Endothelial cell of umbilical vein (primary cell): ENCODE results near the gene GET4. TPM values are rescaled to one million over a fixed set of nuclear protein-coding genes. Genes with fewer than 3 reads are reported as not detected.

Source experiments
- BruUV-seq: library from RNA; stranded (reverse); fragments of 400-500 nt; replicated peaks from 2 replicates; lab custom pipeline; 2021; lab: Mats Ljungman, UMichigan
- CTCF ChIA-PET: fragments of 300-600, 350-600 bp; sonication (Branson Sonifier 250); formaldehyde crosslinking; loops from one replicate; lab custom pipeline; 2021; ENCODE audit warnings: antibody characterized with exemption, inconsistent platforms; lab: Charles Lee
- POLR2A ChIA-PET: fragments of 300-600, 350-600 bp; sonication (Branson Sonifier 250); formaldehyde crosslinking; loops from one replicate; lab custom pipeline; 2021; ENCODE audit warnings: antibody characterized with exemption, inconsistent platforms; lab: Charles Lee
- DNase-seq: peaks from one replicate; pipeline ENCODE4 v3.0.0-alpha.2; 2011; ENCODE audit warnings: low read depth, low spot score
- FAIRE-seq: peaks from 2 replicates; lab custom pipeline; 2011; peaks lifted over from hg19 to GRCh38; lab: Jason Lieb, UNC
- H2AFZ ChIP-seq: 2 replicates; pipeline ENCODE4 v1.6.0; 2012; ENCODE audit warnings: low read depth, low read length, control low read depth, inconsistent platforms
- H3K27ac ChIP-seq: 2 replicates; pipeline ENCODE4 v1.5.1; 2011; ENCODE audit warnings: low read depth, mild to moderate bottlenecking, control low read depth, low read length, moderate library complexity; ENCODE audit not compliant: insufficient read depth
- H3K27me3 ChIP-seq, 2 experiments: 2 replicates each; pipeline versions ENCODE4 v1.6.0 to v1.6.1; 2011; ENCODE audit warnings: low read length in 2 of 2, mixed read lengths in 1 of 2; ENCODE audit not compliant: control insufficient read depth in 2 of 2, insufficient read depth in 2 of 2
- H3K36me3 ChIP-seq, 2 experiments: 2 replicates in 1 of 2; 3 replicates in 1 of 2; pipeline ENCODE4 v1.5.1; 2011; ENCODE audit warnings: low read length in 2 of 2, mild to moderate bottlenecking in 1 of 2, moderate library complexity in 1 of 2; ENCODE audit not compliant: control insufficient read depth in 2 of 2, insufficient read depth in 2 of 2; ENCODE audit errors: extremely low read depth in 1 of 2
- H3K4me1 ChIP-seq: 3 replicates; pipeline ENCODE4 v1.5.1; 2011; ENCODE audit warnings: mild to moderate bottlenecking, low read length; ENCODE audit not compliant: control insufficient read depth, insufficient read depth; ENCODE audit errors: extremely low read depth
- H3K4me2 ChIP-seq: 2 replicates; pipeline ENCODE4 v1.6.1; 2011; ENCODE audit warnings: low read length, control low read depth, mixed read lengths; ENCODE audit not compliant: insufficient read depth
- H3K4me3 ChIP-seq, 3 experiments: fragments of 200-600 bp in 1 of 3; sonication (generic), shearing (Covaris generic) in 1 of 3; replicated peaks in 1 of 3; 2 replicates each; pipeline ENCODE4 v1.5.1; 2011 to 2016; ENCODE audit warnings: control low read depth in 3 of 3, low read length in 3 of 3, mild to moderate bottlenecking in 2 of 3, inconsistent platforms in 1 of 3, low read depth in 1 of 3, moderate library complexity in 1 of 3; ENCODE audit not compliant: insufficient read depth in 1 of 3
- H3K79me2 ChIP-seq: 2 replicates; pipeline ENCODE4 v1.6.0; 2012; ENCODE audit warnings: low read length, inconsistent platforms; ENCODE audit not compliant: control insufficient read depth, insufficient read depth
- H3K9ac ChIP-seq: replicated peaks from 2 replicates; pipeline ENCODE3; 2011; ENCODE audit warnings: low read length, control low read depth; ENCODE audit not compliant: insufficient read depth; ENCODE audit errors: extremely low read depth
- H3K9me1 ChIP-seq: replicated peaks from 3 replicates; pipeline ENCODE4 v1.6.0; 2011; ENCODE audit warnings: mild to moderate bottlenecking, low read length; ENCODE audit not compliant: control insufficient read depth, insufficient read depth; ENCODE audit errors: extremely low read depth
- H3K9me3 ChIP-seq: replicated peaks from 2 replicates; pipeline ENCODE4 v1.5.1; 2012; ENCODE audit warnings: low read length, inconsistent platforms; ENCODE audit not compliant: control insufficient read depth, insufficient read depth
- H4K20me1 ChIP-seq: replicated peaks from 2 replicates; pipeline ENCODE3; 2011; ENCODE audit warnings: mild to moderate bottlenecking, low read length; ENCODE audit not compliant: control insufficient read depth, insufficient read depth; ENCODE audit errors: extremely low read depth
- EZH2 ChIP-seq: IDR thresholded peaks from 2 replicates; pipeline ENCODE4 v1.6.1; 2012; ENCODE audit warnings: borderline replicate concordance, low read depth, mild to moderate bottlenecking, moderate library complexity, low read length, inconsistent platforms; ENCODE audit not compliant: severe bottlenecking
- FOS ChIP-seq: IDR thresholded peaks from 2 replicates; pipeline ENCODE4 v1.6.1; 2011; ENCODE audit warnings: mild to moderate bottlenecking, low read length, moderate library complexity, borderline replicate concordance; ENCODE audit not compliant: insufficient read depth
- GATA2 ChIP-seq: IDR thresholded peaks from 2 replicates; pipeline ENCODE4 v1.7.0; 2011; ENCODE audit warnings: low read depth, mild to moderate bottlenecking, moderate library complexity, mixed read lengths, low read length; ENCODE audit not compliant: insufficient read length, insufficient read depth
- JUN ChIP-seq: IDR thresholded peaks from 2 replicates; pipeline ENCODE4 v1.6.1; 2011; ENCODE audit warnings: borderline replicate concordance, low read depth; ENCODE audit not compliant: insufficient read length, insufficient read depth
- MYC ChIP-seq: IDR thresholded peaks from one replicate; pipeline ENCODE4 v1.6.1; 2011; ENCODE audit warnings: mild to moderate bottlenecking, low read depth, low read length
- POLR2A ChIP-seq: IDR thresholded peaks from 2 replicates; pipeline ENCODE4 v1.6.1; 2012; ENCODE audit warnings: low read depth, mild to moderate bottlenecking, control low read depth, low read length
- POLR2AphosphoS5 ChIP-seq: IDR thresholded peaks from 2 replicates; pipeline ENCODE4 v1.6.1; 2012; ENCODE audit warnings: low read depth, mild to moderate bottlenecking, control low read depth, low read length, moderate library complexity; ENCODE audit not compliant: insufficient read depth
- dilution Hi-C: fragments of 300-500 bp; cut with MboI; formaldehyde crosslinking; loops from one replicate; pipeline ENCODE4 v1.15.0; 2019; ENCODE audit warnings: low sequenced_read_pairs; ENCODE audit not compliant: extremely low pct_ligation_motif_present
- intact Hi-C: fragments of 100-400 bp; cut with micrococcal nuclease; formaldehyde crosslinking; loops from one replicate; pipeline ENCODE4 v1.10.0; 2022
- polyA plus RNA-seq, 4 experiments: library from polyadenylated mRNA; depleted of rRNA in 3 of 4; stranded (reverse) in 3 of 4; unstranded in 1 of 4; fragments of >200 nt; gene quantifications; 2 replicates each; pipeline versions ENCODE4 v1.2.1 to v1.2.3, GENCODE V29; 2011 to 2012; ENCODE audit warnings: missing spikeins in 1 of 4
- total RNA-seq: library from RNA; stranded (reverse); gene quantifications from 2 replicates; pipeline ENCODE4 v1.2.3, GENCODE V29; 2021
- TF ChIP-seq, protein P1 (sequence below): IDR thresholded peaks from 2 replicates; pipeline ENCODE4 v1.6.1; 2011; ENCODE audit not compliant: insufficient read depth, insufficient read length
- TF ChIP-seq, protein P2 (sequence below), 2 donors: IDR thresholded peaks; 1 replicate in 1 of 2; 2 replicates in 1 of 2; pipeline ENCODE4 v1.5.1; 2011; ENCODE audit warnings: low read length in 2 of 2, mild to moderate bottlenecking in 2 of 2, moderate library complexity in 2 of 2, control low read depth in 1 of 2, inconsistent platforms in 1 of 2, low read depth in 1 of 2; ENCODE audit not compliant: insufficient read depth in 1 of 2; ENCODE audit errors: extremely low read depth in 1 of 2

Gene GET4
- total and polyA plus RNA-seq, 2 donors (not counting 3 experiments of a cell fraction or from before 2014, with no cell fraction given): 48.4 to 58.1 TPM

DNA sequence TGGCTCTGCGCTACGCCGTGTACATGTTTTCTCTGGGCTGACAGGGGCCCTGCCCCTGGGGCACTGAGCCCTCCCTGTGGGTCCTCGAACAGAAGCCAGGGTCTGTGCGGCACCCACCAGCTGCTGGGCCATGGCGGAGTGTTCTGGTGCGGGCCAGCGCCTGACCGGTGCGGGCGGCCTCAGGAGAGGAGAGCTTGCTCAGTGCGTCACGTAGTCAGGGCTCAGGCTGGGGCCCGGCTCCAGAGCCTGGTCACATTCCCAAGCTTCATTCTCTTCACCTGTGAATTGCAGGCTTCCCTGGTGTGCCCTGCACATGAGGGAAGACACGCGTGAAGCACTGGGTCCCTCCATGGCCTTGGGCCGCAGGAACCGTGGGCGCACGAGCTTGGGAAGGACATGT, 15.5 kb downstream of the GET4 start:
- H3K79me2 ChIP-seq: peaks cover 3% of the 10 kb centered on the region
- no peaks in the 10 kb centered on the region for H4K20me1 ChIP-seq
- no peak overlapping the region for H2AFZ ChIP-seq
- H3K4me2 ChIP-seq: no peak overlapping the region
- H3K36me3 ChIP-seq: peaks cover 12 to 70% of the 10 kb centered on the region in 2 experiments
- FAIRE-seq (no peak), DNase-seq (no peak)
- H3K9me1 ChIP-seq: no peaks in the 10 kb centered on the region
- no peaks in the 10 kb centered on the region for H3K9me3 ChIP-seq
- intact Hi-C loops (no loop called here), dilution Hi-C loops (no loop called here)
- no peaks in the 10 kb centered on the region for H3K4me1 ChIP-seq
- no TSS peak for BruUV-seq
- H3K27ac ChIP-seq: no peak overlapping the region
- TF ChIP-seq, protein P1, sequence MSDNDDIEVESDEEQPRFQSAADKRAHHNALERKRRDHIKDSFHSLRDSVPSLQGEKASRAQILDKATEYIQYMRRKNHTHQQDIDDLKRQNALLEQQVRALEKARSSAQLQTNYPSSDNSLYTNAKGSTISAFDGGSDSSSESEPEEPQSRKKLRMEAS: no peak
- TF ChIP-seq MYC (no peak), GATA2 (no peak), EZH2 (no peak), FOS (no peak), POLR2A (no peak), POLR2AphosphoS5 (no peak), JUN (no peak)
- TF ChIP-seq, protein P2, sequence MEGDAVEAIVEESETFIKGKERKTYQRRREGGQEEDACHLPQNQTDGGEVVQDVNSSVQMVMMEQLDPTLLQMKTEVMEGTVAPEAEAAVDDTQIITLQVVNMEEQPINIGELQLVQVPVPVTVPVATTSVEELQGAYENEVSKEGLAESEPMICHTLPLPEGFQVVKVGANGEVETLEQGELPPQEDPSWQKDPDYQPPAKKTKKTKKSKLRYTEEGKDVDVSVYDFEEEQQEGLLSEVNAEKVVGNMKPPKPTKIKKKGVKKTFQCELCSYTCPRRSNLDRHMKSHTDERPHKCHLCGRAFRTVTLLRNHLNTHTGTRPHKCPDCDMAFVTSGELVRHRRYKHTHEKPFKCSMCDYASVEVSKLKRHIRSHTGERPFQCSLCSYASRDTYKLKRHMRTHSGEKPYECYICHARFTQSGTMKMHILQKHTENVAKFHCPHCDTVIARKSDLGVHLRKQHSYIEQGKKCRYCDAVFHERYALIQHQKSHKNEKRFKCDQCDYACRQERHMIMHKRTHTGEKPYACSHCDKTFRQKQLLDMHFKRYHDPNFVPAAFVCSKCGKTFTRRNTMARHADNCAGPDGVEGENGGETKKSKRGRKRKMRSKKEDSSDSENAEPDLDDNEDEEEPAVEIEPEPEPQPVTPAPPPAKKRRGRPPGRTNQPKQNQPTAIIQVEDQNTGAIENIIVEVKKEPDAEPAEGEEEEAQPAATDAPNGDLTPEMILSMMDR (IDR thresholded peaks at IDR 0.05; ENCODE audit: extremely low read depth in 1 of 2, insufficient read depth in 1 of 2, low read depth in 1 of 2, low read length in 2 of 2): no peak
- no peak overlapping the region for H3K4me3 ChIP-seq
- POLR2A ChIA-PET: no interaction called here
- no peaks in the 10 kb centered on the region for H3K27me3 ChIP-seq
- CTCF ChIA-PET: interaction anchor here (0.7 to 0.9 kb wide), 2 partner anchors 10 to 12 kb away, joined by 3 to 4 read pairs; no protein-coding TSS in a partner anchor
- H3K9ac ChIP-seq: no peak overlapping the region
